Parathyroid adenoma (tissue), 2 donors: ENCODE data around the gene AHNAK.

Experiments
- H2AFZ ChIP-seq: fragments of 300-600 bp; sonication (generic); one replicate; pipeline ENCODE4 v1.7.0; 2017; ENCODE audit warnings: antibody characterized with exemption, mild to moderate bottlenecking
- H3K27ac ChIP-seq: fragments of 300-600 bp; sonication (generic); one replicate; pipeline ENCODE4 v1.7.0; 2017
- H3K27me3 ChIP-seq: fragments of 300-600 bp; sonication (generic); one replicate; pipeline ENCODE4 v1.7.0; 2017; ENCODE audit warnings: low read length; ENCODE audit not compliant: control insufficient read depth, insufficient read depth
- H3K36me3 ChIP-seq: fragments of 300-600 bp; sonication (generic); one replicate; pipeline ENCODE4 v1.7.0; 2017; ENCODE audit warnings: low read length; ENCODE audit not compliant: control insufficient read depth, insufficient read depth
- H3K4me1 ChIP-seq: fragments of 300-600 bp; sonication (generic); one replicate; pipeline ENCODE4 v1.7.0; 2017; ENCODE audit warnings: control low read depth
- H3K4me2 ChIP-seq: fragments of 300-600 bp; sonication (generic); one replicate; pipeline ENCODE4 v1.7.0; 2017; ENCODE audit warnings: low read length
- H3K4me3 ChIP-seq: fragments of 300-600 bp; sonication (generic); one replicate; pipeline ENCODE4 v1.7.0; 2017; ENCODE audit warnings: low read depth, low read length
- H3K79me2 ChIP-seq: fragments of 300-600 bp; sonication (generic); one replicate; pipeline ENCODE4 v1.7.0; 2017; ENCODE audit warnings: control low read depth
- H3K9ac ChIP-seq: fragments of 300-600 bp; sonication (generic); one replicate; pipeline ENCODE4 v1.7.0; 2017; ENCODE audit warnings: mild to moderate bottlenecking
- H3K9me3 ChIP-seq: fragments of 300-600 bp; sonication (generic); one replicate; pipeline ENCODE4 v1.7.0; 2017; ENCODE audit warnings: low read length; ENCODE audit not compliant: control insufficient read depth
- TF ChIP-seq, protein P1 (sequence below): fragments of 300-600 bp; sonication (generic); IDR thresholded peaks from one replicate; pipeline ENCODE4 v1.7.0; 2017; ENCODE audit warnings: antibody characterized with exemption, mild to moderate bottlenecking
- donor health status: primary hyperparathyroidism.

AHNAK gene

DNA sequence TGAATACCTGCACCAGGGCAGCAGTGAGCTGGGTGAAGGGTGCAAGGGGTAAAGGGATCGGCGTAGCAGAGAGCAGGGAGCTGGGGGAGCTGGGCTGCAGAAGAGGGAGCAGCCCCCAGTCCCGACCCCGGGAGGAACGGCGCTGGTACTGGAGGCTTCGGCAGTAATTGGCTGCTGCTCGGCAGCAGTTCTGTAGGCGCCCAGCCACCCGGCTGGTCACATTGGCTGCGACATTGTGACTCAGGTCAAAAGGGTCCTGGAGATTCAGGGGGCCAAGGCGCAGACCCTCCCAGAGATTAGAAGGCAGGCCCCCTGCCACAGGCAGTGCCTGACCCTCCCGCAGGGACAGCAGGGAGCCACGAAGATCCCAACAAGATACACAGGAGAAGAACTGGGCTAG, 29.2 kb upstream of the AHNAK start:
- H3K9me3 ChIP-seq = no peaks in the 10 kb centered on the region
- no peaks in the 10 kb centered on the region for H3K79me2 ChIP-seq
- no peaks in the 10 kb centered on the region for H3K36me3 ChIP-seq
- H3K4me2 ChIP-seq = no peak overlapping the region
- H2AFZ ChIP-seq = no peak overlapping the region
- H3K27me3 ChIP-seq = no peaks in the 10 kb centered on the region
- TF ChIP-seq, protein P1, sequence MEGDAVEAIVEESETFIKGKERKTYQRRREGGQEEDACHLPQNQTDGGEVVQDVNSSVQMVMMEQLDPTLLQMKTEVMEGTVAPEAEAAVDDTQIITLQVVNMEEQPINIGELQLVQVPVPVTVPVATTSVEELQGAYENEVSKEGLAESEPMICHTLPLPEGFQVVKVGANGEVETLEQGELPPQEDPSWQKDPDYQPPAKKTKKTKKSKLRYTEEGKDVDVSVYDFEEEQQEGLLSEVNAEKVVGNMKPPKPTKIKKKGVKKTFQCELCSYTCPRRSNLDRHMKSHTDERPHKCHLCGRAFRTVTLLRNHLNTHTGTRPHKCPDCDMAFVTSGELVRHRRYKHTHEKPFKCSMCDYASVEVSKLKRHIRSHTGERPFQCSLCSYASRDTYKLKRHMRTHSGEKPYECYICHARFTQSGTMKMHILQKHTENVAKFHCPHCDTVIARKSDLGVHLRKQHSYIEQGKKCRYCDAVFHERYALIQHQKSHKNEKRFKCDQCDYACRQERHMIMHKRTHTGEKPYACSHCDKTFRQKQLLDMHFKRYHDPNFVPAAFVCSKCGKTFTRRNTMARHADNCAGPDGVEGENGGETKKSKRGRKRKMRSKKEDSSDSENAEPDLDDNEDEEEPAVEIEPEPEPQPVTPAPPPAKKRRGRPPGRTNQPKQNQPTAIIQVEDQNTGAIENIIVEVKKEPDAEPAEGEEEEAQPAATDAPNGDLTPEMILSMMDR = no peak
- no peaks in the 10 kb centered on the region for H3K4me1 ChIP-seq
- H3K27ac ChIP-seq = peak overlapping the region; percentile 69
- no peak overlapping the region for H3K9ac ChIP-seq
- no peak overlapping the region for H3K4me3 ChIP-seq

DNA sequence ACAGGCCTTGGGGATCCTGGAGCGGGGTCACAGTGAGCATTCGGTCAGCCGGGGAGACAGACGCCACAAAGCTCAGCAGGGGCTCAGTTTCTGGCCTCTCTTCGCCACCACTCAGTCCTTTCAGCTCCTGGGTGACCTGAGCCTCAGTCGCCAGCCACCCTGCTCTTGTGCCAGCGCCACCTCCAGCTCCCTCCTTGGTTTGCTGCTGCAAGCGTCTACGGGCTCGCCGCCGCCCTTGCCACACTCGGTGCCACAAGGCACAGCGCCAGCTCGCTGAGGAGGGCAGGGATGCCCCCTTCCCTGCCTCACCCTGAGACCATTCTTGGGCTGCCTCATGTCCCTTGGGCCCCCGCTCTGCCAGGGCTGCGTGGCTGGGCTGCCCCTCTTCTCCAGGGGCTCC, 28.6 kb upstream of the AHNAK start:
- Histone ChIP-seq H3K4me3 (no peak overlapping the region), H3K9ac (no peak overlapping the region), H3K36me3 (no peaks in the 10 kb centered on the region), H3K9me3 (no peaks in the 10 kb centered on the region), H3K27me3 (no peaks in the 10 kb centered on the region), H3K27ac (peak overlapping the region; percentile 29), H2AFZ (no peak overlapping the region), H3K79me2 (no peaks in the 10 kb centered on the region), H3K4me2 (peak overlapping the region; percentile 75), H3K4me1 (no peaks in the 10 kb centered on the region)
- TF ChIP-seq, protein P1 = no peak

DNA sequence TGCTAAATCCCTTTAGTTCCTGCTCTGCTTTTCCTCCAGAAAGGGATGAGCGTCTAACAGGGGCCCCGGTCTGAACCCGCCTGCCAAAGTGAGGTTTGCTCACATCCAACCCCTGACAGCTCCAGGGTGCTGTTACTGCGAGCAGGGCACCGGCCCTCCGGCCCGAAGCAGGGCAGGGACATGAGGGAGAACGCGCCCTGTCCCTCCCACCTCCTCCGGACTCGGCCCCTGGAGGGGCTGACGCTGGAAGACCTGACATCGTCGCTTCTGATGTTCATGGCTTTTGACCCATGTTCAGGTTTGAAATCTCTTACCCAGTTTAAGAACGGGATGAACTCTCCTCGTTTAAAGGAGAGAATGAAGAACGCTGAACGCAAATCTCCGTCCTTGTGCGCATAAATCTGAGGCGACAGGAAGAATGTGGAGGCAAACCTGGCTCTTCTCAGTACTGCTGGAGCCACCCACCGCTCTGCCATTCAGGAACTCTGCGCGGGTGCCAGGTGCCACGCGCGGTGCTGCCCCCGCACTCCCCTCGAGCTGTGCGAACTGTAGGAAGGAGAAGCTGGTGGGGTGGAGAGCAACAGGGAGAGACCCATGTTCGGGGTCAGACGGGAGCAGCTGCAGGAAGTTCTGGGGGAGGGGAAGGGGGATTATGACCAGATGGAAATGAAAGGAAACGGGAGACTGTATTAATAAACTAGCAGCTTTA, 27.9 kb upstream of the AHNAK start:
- TF ChIP-seq, protein P1 = no peak
- peak overlapping the region; percentile 80 for H3K27ac ChIP-seq
- no peaks in the 10 kb centered on the region for H3K36me3 ChIP-seq
- H3K4me2 ChIP-seq = peak overlapping the region; percentile 75
- H3K9ac ChIP-seq = no peak overlapping the region
- no peaks in the 10 kb centered on the region for H3K79me2 ChIP-seq
- peak overlapping the region; percentile 88 for H3K4me3 ChIP-seq
- no peaks in the 10 kb centered on the region for H3K27me3 ChIP-seq
- H3K4me1 ChIP-seq = no peaks in the 10 kb centered on the region
- no peaks in the 10 kb centered on the region for H3K9me3 ChIP-seq
- H2AFZ ChIP-seq = peak overlapping the region; percentile 87

DNA sequence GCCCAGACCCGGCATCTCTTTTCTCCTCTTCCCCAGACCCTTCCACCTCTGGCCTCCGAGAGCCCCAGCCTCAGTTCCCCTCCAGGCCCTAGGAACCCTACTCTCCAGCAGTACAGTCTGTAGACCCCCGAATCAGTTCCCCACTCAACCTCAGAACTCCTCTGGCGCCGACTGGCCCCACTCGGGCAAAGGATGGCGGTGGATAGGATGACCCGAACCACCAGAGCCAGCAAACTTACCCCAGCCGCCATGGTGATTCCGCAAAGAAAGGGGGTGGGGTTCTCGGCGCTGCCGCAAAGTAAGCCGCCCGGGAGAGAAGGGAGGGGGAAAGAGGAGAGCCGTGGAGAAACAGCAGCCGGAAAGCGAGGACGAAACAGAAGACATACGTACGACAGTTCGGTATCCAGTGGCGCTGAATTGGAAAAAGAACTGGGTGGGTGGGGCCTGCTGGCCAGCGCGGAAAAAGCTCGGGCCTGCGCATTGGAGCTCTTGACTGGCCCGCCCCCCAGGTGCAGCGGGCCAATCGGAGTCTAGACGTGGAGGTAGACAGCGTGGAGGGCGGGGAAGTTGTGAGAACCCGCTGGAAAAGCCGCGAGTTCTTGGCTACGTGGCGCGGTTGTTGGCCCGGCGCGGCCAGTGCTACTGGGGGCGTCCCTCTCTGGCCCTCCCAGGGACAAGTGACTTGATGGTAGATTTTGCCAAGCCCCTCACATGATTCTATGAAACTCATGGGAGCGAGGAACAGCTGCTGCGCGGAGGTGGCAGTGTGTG, 27.2 kb upstream of the AHNAK start, which contains the start of gene EEF1G:
TSS of gene EEF1G (minus strand) at position 300 of the 771 bp plus-strand sequence. CDS start at position 251, 49 bp downstream.
- Histone ChIP-seq H3K9me3 (no peaks in the 10 kb centered on the region), H3K4me1 (no peaks in the 10 kb centered on the region), H3K27me3 (no peaks in the 10 kb centered on the region), H3K27ac (peak within 1 kb of the TSS; percentile 80), H2AFZ (peak within 1 kb of the TSS; percentile 87), H3K9ac (peak within 1 kb of the TSS; percentile 53), H3K36me3 (no peaks in the 10 kb centered on the region), H3K4me3 (peak within 1 kb of the TSS; percentile 88), H3K79me2 (no peaks in the 10 kb centered on the region), H3K4me2 (peak within 1 kb of the TSS; percentile 84)
- TF ChIP-seq, protein P1 = no peak
